ENCODE data around the gene DHRS9.

The DHRS9 gene

GRCh38 chr2:169069833-169070232 is 470 bp downstream of the DHRS9 start:
- Histone ChIP-seq H3K27me3 (replicated peaks) (no peaks in the 10 kb centered on the region), H3K27ac (no peak overlapping the region), H3K36me3 (replicated peaks) (no peaks in the 10 kb centered on the region), H3K4me3 (ENCODE audit: low read depth, low read length) (no peak overlapping the region)
- no peak for TF ChIP-seq CTCF (IDR thresholded peaks at IDR 0.05; ENCODE audit: low read depth, low read length, missing control alignments)
- in situ Hi-C loops (cut with HindIII; ENCODE audit: low pct_ligation_motif_present, low sequenced_read_pairs), result no loop called here
- DNase-seq, result no peak

- no peak for DNase-seq
- H3K36me3 ChIP-seq (replicated peaks), result no peaks in the 10 kb centered on the region
These were observed 2.1 kb downstream of the DHRS9 start for GRCh38 chr2:169071455-169071854.

GRCh38 chr2:169072163-169072925 is 3.0 kb downstream of the DHRS9 start:
- Histone ChIP-seq H3K36me3 (replicated peaks) (no peaks in the 10 kb centered on the region), H3K4me3 (ENCODE audit: low read depth, low read length) (no peak overlapping the region), H3K27ac (no peak overlapping the region), H3K27me3 (replicated peaks) (no peaks in the 10 kb centered on the region)
- in situ Hi-C loops (cut with HindIII; ENCODE audit: low pct_ligation_motif_present, low sequenced_read_pairs), result no loop called here
- no peak for DNase-seq
- TF ChIP-seq CTCF (IDR thresholded peaks at IDR 0.05; ENCODE audit: low read depth, low read length, missing control alignments), result no peak

More at GRCh38 chr2:169071455-169071854, 2.1 kb downstream of the DHRS9 start:
- no peak for TF ChIP-seq CTCF (IDR thresholded peaks at IDR 0.05; ENCODE audit: low read depth, low read length, missing control alignments)
- in situ Hi-C loops (cut with HindIII; ENCODE audit: low pct_ligation_motif_present, low sequenced_read_pairs), result no loop called here
- H3K27ac ChIP-seq, result no peak overlapping the region
- H3K27me3 ChIP-seq (replicated peaks), result no peaks in the 10 kb centered on the region
- H3K4me3 ChIP-seq (ENCODE audit: low read depth, low read length), result no peak overlapping the region

- in situ Hi-C loops (cut with HindIII; ENCODE audit: low pct_ligation_motif_present, low sequenced_read_pairs), result no loop called here
- no peak for TF ChIP-seq CTCF (IDR thresholded peaks at IDR 0.05; ENCODE audit: low read depth, low read length, missing control alignments)
- no peaks in the 10 kb centered on the region for H3K36me3 ChIP-seq (replicated peaks)
- DNase-seq, result no peak
- H3K27ac ChIP-seq, result no peak overlapping the region
- no peak overlapping the region for H3K4me3 ChIP-seq (ENCODE audit: low read depth, low read length)
- H3K27me3 ChIP-seq (replicated peaks), result no peaks in the 10 kb centered on the region
These were observed 4.0 kb downstream of the DHRS9 start for GRCh38 chr2:169073211-169073962.

DNA sequence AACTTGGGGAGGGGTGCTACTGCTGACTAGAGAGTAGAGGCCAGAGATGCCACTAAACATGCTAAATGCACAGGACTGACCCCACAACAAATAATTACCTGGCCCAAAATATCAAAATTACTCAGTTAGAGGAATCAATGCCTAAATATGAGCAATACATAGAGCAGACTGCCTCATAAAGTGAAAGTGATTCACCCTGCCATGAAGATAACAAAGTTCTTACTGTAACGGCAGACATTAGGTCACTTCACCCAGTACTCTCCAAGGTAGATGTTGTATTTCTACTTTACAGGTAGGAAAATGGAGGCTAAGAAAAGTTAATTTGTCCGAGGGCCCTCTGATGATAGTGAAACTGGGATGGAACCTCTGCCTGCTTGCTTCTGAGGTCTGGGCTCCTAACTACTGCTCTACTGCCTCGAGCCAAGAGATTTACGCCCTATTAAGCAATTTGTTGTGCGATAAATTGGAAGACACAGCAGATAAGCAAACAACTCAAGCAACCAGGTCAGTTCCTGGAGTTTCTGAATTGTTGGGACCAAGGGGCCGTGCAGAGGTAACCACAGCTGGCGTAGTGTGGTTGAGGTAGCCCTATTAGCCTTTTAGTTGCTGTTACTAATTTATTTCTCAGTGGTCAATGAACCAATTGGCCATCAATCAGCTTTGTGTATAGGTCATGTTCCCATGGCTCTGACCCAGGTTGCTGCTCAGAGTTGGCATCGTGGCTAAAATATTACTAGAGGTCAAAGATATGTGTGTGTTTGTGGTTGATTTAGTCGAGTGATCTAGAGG is 4.8 kb downstream of the DHRS9 start:
- DNase-seq, result peak; percentile 43
- Histone ChIP-seq H3K27me3 (replicated peaks) (no peaks in the 10 kb centered on the region), H3K4me3 (ENCODE audit: low read depth, low read length) (no peak overlapping the region), H3K36me3 (replicated peaks) (no peaks in the 10 kb centered on the region), H3K27ac (no peak overlapping the region)
- no peak for TF ChIP-seq CTCF (IDR thresholded peaks at IDR 0.05; ENCODE audit: low read depth, low read length, missing control alignments)
- in situ Hi-C loops (cut with HindIII; ENCODE audit: low pct_ligation_motif_present, low sequenced_read_pairs), result no loop called here
